Mesothelial cell of epicardium (in vitro differentiated cells): ENCODE results near the gene FRMPD1. TPM values are rescaled to one million over a fixed set of nuclear protein-coding genes. Genes with fewer than 3 reads are reported as not detected.

Experiments
- DNase-seq, 2 experiments: peaks; one replicate each; pipeline ENCODE4 v3.0.0; 2021; ENCODE audit warnings: low spot score in 2 of 2; ENCODE audit not compliant: unreplicated experiment in 2 of 2
- H3K27ac Mint-ChIP-seq: 2 replicates; pipeline ENCODE4 v1.8.0; 2021; ENCODE audit warnings: mixed read lengths
- H3K27me3 Mint-ChIP-seq: 2 replicates; pipeline ENCODE4 v1.8.0; 2021; ENCODE audit warnings: low read depth, mixed read lengths
- H3K36me3 Mint-ChIP-seq: 2 replicates; pipeline ENCODE4 v1.8.0; 2021; ENCODE audit warnings: mixed read lengths
- H3K4me1 Mint-ChIP-seq: 2 replicates; pipeline ENCODE4 v1.8.0; 2021; ENCODE audit warnings: mixed read lengths
- H3K4me3 Mint-ChIP-seq: 2 replicates; pipeline ENCODE4 v1.8.0; 2021; ENCODE audit warnings: mild to moderate bottlenecking, moderate library complexity, mixed read lengths
- H3K9me3 Mint-ChIP-seq: 2 replicates; pipeline ENCODE4 v1.8.0; 2021; ENCODE audit warnings: mixed read lengths
- total RNA-seq: library from RNA; stranded (reverse); gene quantifications from 3 replicates; pipeline ENCODE4 v1.2.1, GENCODE V29; 2021
- TF ChIP-seq, protein P1 (sequence below): fragments of 200-600 bp; sonication (generic); IDR thresholded peaks from one replicate; pipeline ENCODE4 v1.5.0; 2021; ENCODE audit warnings: antibody characterized with exemption; ENCODE audit not compliant: unreplicated experiment

Gene FRMPD1
- total RNA-seq, 1 donor from 2014 or later = 0.45 TPM

DNA sequence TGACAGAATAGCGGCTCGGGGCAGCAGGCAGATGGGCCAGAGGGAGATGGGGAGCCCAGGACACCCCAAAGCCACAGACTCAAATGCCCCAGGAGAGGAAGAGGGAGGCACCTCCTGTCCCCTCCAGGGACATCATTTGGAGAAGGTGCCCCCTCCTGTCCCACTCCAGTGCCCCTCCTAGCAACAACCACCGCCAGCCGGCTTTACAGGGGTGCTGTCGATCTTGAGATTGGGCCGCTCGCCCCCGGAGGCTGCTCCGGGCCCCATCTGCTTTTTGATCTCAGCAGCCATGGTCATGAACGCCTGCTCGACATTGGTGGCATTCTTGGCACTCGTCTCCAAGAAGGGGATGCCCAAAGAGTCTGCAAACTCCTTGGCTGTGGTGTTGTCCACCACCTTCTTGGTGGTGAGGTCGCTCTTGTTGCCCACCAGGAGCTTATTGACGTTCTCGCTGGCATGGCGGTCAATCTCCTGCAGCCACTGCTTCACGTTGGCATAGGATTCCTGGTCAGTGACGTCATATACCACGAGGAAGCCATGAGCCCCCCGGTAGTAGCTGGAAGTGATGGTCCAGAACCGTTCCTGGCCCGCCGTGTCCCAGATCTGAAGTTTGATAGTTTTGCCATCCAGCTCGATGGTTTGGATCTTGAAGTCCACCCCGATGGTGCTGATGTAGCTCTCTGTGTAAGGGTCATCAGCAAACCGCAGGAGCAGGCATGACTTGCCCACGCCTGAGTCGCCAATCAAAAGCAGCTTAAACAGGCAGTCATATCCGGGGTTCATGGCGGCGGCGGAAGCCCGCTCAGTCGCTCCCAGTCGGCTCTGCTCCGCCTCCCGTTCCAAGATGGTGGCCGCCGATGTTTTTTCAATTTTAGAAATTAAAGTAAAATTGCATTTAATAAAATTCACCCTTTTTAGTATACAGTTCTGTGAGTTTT, 14.0 kb upstream of the FRMPD1 start:
- H3K27ac Mint-ChIP-seq = no peak overlapping the region

DNA sequence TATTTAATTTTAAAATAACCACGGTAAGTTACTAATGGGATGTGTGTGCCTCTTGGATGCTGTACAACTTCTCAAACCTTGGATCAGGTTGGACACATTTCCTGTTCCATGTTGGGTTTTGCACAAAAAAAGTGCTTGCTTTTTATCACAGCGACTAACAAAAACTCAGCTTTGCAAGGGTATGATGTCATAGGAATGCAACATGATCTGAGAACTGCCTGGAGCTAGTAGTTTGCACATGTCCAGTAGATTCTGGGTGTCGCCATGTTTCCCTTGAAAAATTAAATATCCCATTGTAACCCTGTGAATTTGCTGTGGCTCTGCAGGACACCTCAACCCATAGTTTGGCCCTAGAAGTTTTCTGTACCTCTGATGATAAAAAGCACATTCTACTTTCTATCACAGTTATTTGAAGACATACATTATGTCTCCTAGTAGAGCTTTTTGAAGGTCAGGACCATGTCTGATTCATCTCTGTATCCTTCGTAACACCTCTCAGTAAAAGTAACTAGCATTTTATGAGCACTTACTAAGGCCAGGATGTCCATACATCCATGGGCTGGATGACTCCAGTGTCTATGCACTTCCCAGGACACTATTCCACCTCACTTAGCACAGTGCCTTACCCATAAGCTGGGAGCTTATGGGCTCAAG, 11.5 kb upstream of the FRMPD1 start:
- Mint-ChIP-seq H3K27ac (no peak overlapping the region), H3K36me3 (peaks cover 2% of the 10 kb centered on the region), H3K4me1 (no peaks in the 10 kb centered on the region), H3K4me3 (no peak overlapping the region), H3K27me3 (peaks cover 36% of the 10 kb centered on the region), H3K9me3 (no peaks in the 10 kb centered on the region)
- TF ChIP-seq, protein P1, sequence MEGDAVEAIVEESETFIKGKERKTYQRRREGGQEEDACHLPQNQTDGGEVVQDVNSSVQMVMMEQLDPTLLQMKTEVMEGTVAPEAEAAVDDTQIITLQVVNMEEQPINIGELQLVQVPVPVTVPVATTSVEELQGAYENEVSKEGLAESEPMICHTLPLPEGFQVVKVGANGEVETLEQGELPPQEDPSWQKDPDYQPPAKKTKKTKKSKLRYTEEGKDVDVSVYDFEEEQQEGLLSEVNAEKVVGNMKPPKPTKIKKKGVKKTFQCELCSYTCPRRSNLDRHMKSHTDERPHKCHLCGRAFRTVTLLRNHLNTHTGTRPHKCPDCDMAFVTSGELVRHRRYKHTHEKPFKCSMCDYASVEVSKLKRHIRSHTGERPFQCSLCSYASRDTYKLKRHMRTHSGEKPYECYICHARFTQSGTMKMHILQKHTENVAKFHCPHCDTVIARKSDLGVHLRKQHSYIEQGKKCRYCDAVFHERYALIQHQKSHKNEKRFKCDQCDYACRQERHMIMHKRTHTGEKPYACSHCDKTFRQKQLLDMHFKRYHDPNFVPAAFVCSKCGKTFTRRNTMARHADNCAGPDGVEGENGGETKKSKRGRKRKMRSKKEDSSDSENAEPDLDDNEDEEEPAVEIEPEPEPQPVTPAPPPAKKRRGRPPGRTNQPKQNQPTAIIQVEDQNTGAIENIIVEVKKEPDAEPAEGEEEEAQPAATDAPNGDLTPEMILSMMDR = no peak
- no peak for DNase-seq

More for the DNA sequence above, 14.0 kb upstream of the FRMPD1 start:
- Mint-ChIP-seq H3K4me1 (no peaks in the 10 kb centered on the region), H3K9me3 (no peaks in the 10 kb centered on the region), H3K27me3 (peaks cover 22% of the 10 kb centered on the region), H3K36me3 (no peaks in the 10 kb centered on the region), H3K4me3 (no peak overlapping the region)
- no peak for DNase-seq
- TF ChIP-seq, protein P1 = no peak

DNA sequence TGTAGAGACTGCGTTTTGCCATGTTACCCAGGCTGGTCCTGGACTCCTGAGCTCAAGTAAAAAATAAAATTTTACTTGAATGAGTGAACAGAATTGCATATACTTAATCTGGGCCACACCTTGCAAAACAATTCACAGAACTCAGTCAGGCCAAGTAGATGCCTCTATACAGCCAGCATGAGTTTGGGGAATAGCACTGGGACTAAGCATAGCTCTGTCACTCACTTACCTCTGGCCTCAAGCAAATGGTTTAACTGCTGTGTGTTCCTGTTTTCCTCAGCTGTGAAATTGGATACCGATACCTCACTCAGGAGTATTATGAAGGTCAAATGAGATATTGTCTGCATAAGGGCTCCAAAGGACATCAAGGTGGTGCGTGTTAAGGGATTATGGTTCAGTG, 10.9 kb upstream of the FRMPD1 start:
- DNase-seq = no peak
- no peaks in the 10 kb centered on the region for H3K4me1 Mint-ChIP-seq
- no peak overlapping the region for H3K27ac Mint-ChIP-seq
- TF ChIP-seq, protein P1 = no peak
- peaks cover 38% of the 10 kb centered on the region for H3K27me3 Mint-ChIP-seq
- no peaks in the 10 kb centered on the region for H3K9me3 Mint-ChIP-seq
- no peak overlapping the region for H3K4me3 Mint-ChIP-seq
- H3K36me3 Mint-ChIP-seq = peaks cover 2% of the 10 kb centered on the region

DNA sequence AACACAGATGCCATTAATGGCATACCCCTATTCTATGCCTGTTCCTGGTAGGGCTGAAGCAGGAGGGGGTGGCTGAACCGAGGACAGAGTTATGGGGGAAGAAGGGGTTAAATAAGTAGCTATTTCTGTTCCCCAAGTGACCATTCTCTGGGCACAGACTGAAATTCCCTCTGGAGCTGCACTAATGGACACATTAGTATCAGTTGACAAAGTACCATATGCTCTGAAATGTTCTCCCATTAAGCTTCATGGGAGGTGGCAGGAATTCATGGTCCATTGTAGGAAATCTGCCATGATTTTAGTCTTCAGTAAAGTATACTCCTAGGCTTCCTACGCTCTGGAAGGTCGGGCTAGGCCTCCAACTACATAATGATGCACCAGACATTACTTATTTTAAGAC, 10.5 kb upstream of the FRMPD1 start:
- no peak overlapping the region for H3K27ac Mint-ChIP-seq
- peaks cover 2% of the 10 kb centered on the region for H3K36me3 Mint-ChIP-seq
- peaks cover 39% of the 10 kb centered on the region for H3K27me3 Mint-ChIP-seq
- no peak for DNase-seq
- no peak overlapping the region for H3K4me3 Mint-ChIP-seq
- TF ChIP-seq, protein P1 = no peak
- H3K4me1 Mint-ChIP-seq = no peaks in the 10 kb centered on the region
- H3K9me3 Mint-ChIP-seq = no peaks in the 10 kb centered on the region

DNA sequence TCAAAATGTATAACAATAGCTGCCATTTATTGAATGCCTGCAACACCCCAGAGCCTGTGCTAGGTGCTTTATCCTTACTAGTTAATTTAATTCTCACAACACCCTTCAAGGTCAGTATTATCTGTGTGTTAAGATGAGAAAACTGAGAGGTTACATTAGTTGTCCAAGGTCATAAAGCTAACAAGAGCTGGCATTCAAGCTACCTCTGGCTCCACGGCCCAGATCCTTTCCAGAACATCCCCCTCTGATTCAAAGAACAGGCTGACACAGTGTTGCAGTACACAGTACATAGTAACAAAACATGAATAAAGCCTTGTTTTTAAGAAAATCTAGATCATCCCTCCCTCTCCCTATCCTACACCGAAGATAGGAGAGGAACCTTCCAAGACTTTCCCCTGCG, 9.4 kb upstream of the FRMPD1 start:
- peaks cover 2% of the 10 kb centered on the region for H3K36me3 Mint-ChIP-seq
- no peaks in the 10 kb centered on the region for H3K4me1 Mint-ChIP-seq
- no peak overlapping the region for H3K27ac Mint-ChIP-seq
- no peak overlapping the region for H3K4me3 Mint-ChIP-seq
- TF ChIP-seq, protein P1 = no peak
- peaks cover 47% of the 10 kb centered on the region for H3K27me3 Mint-ChIP-seq
- no peak for DNase-seq
- no peaks in the 10 kb centered on the region for H3K9me3 Mint-ChIP-seq
